Inferior parietal cortex (tissue), 1 donor: ENCODE results near the gene HOXD13.

ENCODE experiments used
- DNase-seq: peaks from one replicate; pipeline ENCODE4 v3.0.0-alpha.2; 2016; ENCODE audit errors: extremely low spot score

The HOXD13 gene

GRCh38 chr2:176132205-176133171, 40.0 kb downstream of the HOXD13 start:
- no peak for DNase-seq

- DNase-seq, result no peak
Observed at GRCh38 chr2:176133389-176133788, 40.9 kb downstream of the HOXD13 start.

GRCh38 chr2:176134035-176134434, 41.5 kb downstream of the HOXD13 start:
- no peak for DNase-seq

GRCh38 chr2:176135035-176135440, 42.5 kb downstream of the HOXD13 start:
- DNase-seq, result no peak

- DNase-seq, result no peak
Observed at GRCh38 chr2:176136374-176137251, 44.1 kb downstream of the HOXD13 start.

- DNase-seq, result no peak
Observed at GRCh38 chr2:176137252-176137580, 44.7 kb downstream of the HOXD13 start.

- DNase-seq, result no peak
Observed at GRCh38 chr2:176137906-176138305, 45.4 kb downstream of the HOXD13 start.

- no peak for DNase-seq
Observed at GRCh38 chr2:176138526-176138922, 46.0 kb downstream of the HOXD13 start.

- DNase-seq, result no peak
Observed at GRCh38 chr2:176138923-176139660, 46.6 kb downstream of the HOXD13 start.

GRCh38 chr2:176139661-176140512, 47.4 kb downstream of the HOXD13 start:
- no peak for DNase-seq

- peak; percentile 74 for DNase-seq
Observed at GRCh38 chr2:176140513-176141317, 48.2 kb downstream of the HOXD13 start.

GRCh38 chr2:176142281-176142680, 49.8 kb downstream of the HOXD13 start:
- DNase-seq, result no peak
